Fibroblast of the aortic adventitia (primary cell): ENCODE measurements around the gene GPR155. TPM values are rescaled to one million over a fixed set of nuclear protein-coding genes. Genes with fewer than 3 reads are reported as not detected.

ENCODE experiments used
- DNase-seq: peaks from one replicate; pipeline ENCODE4 v3.0.0-alpha.2; 2010; ENCODE audit warnings: low read depth
- H3K4me3 ChIP-seq: 2 replicates; pipeline ENCODE4 v1.5.1; 2011; ENCODE audit warnings: low read depth, mild to moderate bottlenecking, control low read depth, low read length, moderate library complexity
- CTCF ChIP-seq: IDR thresholded peaks from 2 replicates; pipeline ENCODE4 v1.5.1; 2011; ENCODE audit warnings: mild to moderate bottlenecking, low read length, control low read depth, inconsistent platforms; ENCODE audit not compliant: insufficient read depth
- total RNA-seq: library from RNA; depleted of rRNA; stranded (reverse); fragments of >200 nt; gene quantifications from 2 replicates; pipeline ENCODE4 v1.2.3, GENCODE V29; 2012; ENCODE audit warnings: low replicate concordance

Gene GPR155
- total RNA-seq, 1 donor, result 2.2 TPM

GRCh38 chr2:174439950-174440349, 46.9 kb downstream of the GPR155 start:
- DNase-seq, result no peak
- no peak overlapping the region for H3K4me3 ChIP-seq
- TF ChIP-seq CTCF, result no peak

- no peak for DNase-seq
- no peak for TF ChIP-seq CTCF
- H3K4me3 ChIP-seq, result no peak overlapping the region
Measured at GRCh38 chr2:174439323-174439722, 47.5 kb downstream of the GPR155 start.

- no peak for DNase-seq
- no peak for TF ChIP-seq CTCF
- H3K4me3 ChIP-seq, result no peak overlapping the region
Measured at GRCh38 chr2:174438146-174438886, 48.5 kb downstream of the GPR155 start.

GRCh38 chr2:174436351-174436750, 50.5 kb downstream of the GPR155 start:
- no peak overlapping the region for H3K4me3 ChIP-seq
- no peak for TF ChIP-seq CTCF
- no peak for DNase-seq

GRCh38 chr2:174431902-174432301, 54.9 kb downstream of the GPR155 start:
- DNase-seq, result no peak
- H3K4me3 ChIP-seq, result no peak overlapping the region
- no peak for TF ChIP-seq CTCF

GRCh38 chr2:174430066-174430465, 56.8 kb downstream of the GPR155 start:
- DNase-seq, result no peak
- no peak for TF ChIP-seq CTCF

GRCh38 chr2:174428214-174428613, 58.6 kb downstream of the GPR155 start:
- H3K4me3 ChIP-seq, result no peak overlapping the region
- no peak for TF ChIP-seq CTCF
- no peak for DNase-seq

More at GRCh38 chr2:174430066-174430465, 56.8 kb downstream of the GPR155 start:
- H3K4me3 ChIP-seq, result no peak overlapping the region
